ENCODE measurements around the gene MEMO1. TPM values are rescaled to one million over a fixed set of nuclear protein-coding genes. Genes with fewer than 3 reads are reported as not detected.

Gene MEMO1
- polyA plus RNA-seq, 1 experiment, result 64.5 TPM

- Histone ChIP-seq H3K4me3 (ENCODE audit: low read depth, low read length) (no peak overlapping the region), H3K27me3 (ENCODE audit: control insufficient read depth, insufficient read depth, low read length) (no peaks in the 10 kb centered on the region), H3K27ac (ENCODE audit: low read depth, low read length) (no peak overlapping the region), H3K9me3 (ENCODE audit: control insufficient read depth, insufficient read depth, low read length) (no peaks in the 10 kb centered on the region)
- CTCF ChIA-PET, result no interaction called here
- DNase-seq (ENCODE audit: low read depth, low spot score), result no peak
- POLR2A ChIA-PET, result no interaction called here
- TF ChIP-seq, protein P1, sequence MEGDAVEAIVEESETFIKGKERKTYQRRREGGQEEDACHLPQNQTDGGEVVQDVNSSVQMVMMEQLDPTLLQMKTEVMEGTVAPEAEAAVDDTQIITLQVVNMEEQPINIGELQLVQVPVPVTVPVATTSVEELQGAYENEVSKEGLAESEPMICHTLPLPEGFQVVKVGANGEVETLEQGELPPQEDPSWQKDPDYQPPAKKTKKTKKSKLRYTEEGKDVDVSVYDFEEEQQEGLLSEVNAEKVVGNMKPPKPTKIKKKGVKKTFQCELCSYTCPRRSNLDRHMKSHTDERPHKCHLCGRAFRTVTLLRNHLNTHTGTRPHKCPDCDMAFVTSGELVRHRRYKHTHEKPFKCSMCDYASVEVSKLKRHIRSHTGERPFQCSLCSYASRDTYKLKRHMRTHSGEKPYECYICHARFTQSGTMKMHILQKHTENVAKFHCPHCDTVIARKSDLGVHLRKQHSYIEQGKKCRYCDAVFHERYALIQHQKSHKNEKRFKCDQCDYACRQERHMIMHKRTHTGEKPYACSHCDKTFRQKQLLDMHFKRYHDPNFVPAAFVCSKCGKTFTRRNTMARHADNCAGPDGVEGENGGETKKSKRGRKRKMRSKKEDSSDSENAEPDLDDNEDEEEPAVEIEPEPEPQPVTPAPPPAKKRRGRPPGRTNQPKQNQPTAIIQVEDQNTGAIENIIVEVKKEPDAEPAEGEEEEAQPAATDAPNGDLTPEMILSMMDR (IDR thresholded peaks at IDR 0.05; ENCODE audit: low read depth, low read length), result no peak
Measured at GRCh38 chr2:31896293-31896692, 114.5 kb downstream of the MEMO1 start.

- no peak overlapping the region for H3K4me3 ChIP-seq (ENCODE audit: low read depth, low read length)
- TF ChIP-seq, protein P1 (IDR thresholded peaks at IDR 0.05; ENCODE audit: low read depth, low read length), result no peak
- H3K27me3 ChIP-seq (ENCODE audit: control insufficient read depth, insufficient read depth, low read length), result no peaks in the 10 kb centered on the region
- no peak for DNase-seq (ENCODE audit: low read depth, low spot score)
- H3K27ac ChIP-seq (ENCODE audit: low read depth, low read length), result no peak overlapping the region
- CTCF ChIA-PET, result no interaction called here
- no peaks in the 10 kb centered on the region for H3K9me3 ChIP-seq (ENCODE audit: control insufficient read depth, insufficient read depth, low read length)
- POLR2A ChIA-PET, result no interaction called here
Measured at GRCh38 chr2:31894656-31895055, 116.2 kb downstream of the MEMO1 start.

GRCh38 chr2:31893094-31893493, 117.7 kb downstream of the MEMO1 start:
- ChIA-PET CTCF (no interaction called here), POLR2A (interaction anchor here (0.5 kb wide), 1 partner anchor 108 kb away, joined by 8 read pairs; no protein-coding TSS in a partner anchor)
- H3K4me3 ChIP-seq (ENCODE audit: low read depth, low read length), result no peak overlapping the region
- H3K9me3 ChIP-seq (ENCODE audit: control insufficient read depth, insufficient read depth, low read length), result no peaks in the 10 kb centered on the region
- H3K27me3 ChIP-seq (ENCODE audit: control insufficient read depth, insufficient read depth, low read length), result no peaks in the 10 kb centered on the region
- DNase-seq (ENCODE audit: low read depth, low spot score), result no peak
- H3K27ac ChIP-seq (ENCODE audit: low read depth, low read length), result no peak overlapping the region
- TF ChIP-seq, protein P1 (IDR thresholded peaks at IDR 0.05; ENCODE audit: low read depth, low read length), result no peak

GRCh38 chr2:31889044-31889443, 121.8 kb downstream of the MEMO1 start:
- Histone ChIP-seq H3K27ac (ENCODE audit: low read depth, low read length) (no peak overlapping the region), H3K27me3 (ENCODE audit: control insufficient read depth, insufficient read depth, low read length) (no peaks in the 10 kb centered on the region), H3K4me3 (ENCODE audit: low read depth, low read length) (no peak overlapping the region), H3K9me3 (ENCODE audit: control insufficient read depth, insufficient read depth, low read length) (no peaks in the 10 kb centered on the region)
- TF ChIP-seq, protein P1 (IDR thresholded peaks at IDR 0.05; ENCODE audit: low read depth, low read length), result no peak
- ChIA-PET CTCF (no interaction called here), POLR2A (no interaction called here)
- no peak for DNase-seq (ENCODE audit: low read depth, low spot score)

- TF ChIP-seq, protein P1 (IDR thresholded peaks at IDR 0.05; ENCODE audit: low read depth, low read length), result no peak
- no peak overlapping the region for H3K27ac ChIP-seq (ENCODE audit: low read depth, low read length)
- no peak overlapping the region for H3K4me3 ChIP-seq (ENCODE audit: low read depth, low read length)
- H3K9me3 ChIP-seq (ENCODE audit: control insufficient read depth, insufficient read depth, low read length), result no peaks in the 10 kb centered on the region
- DNase-seq (ENCODE audit: low read depth, low spot score), result no peak
- ChIA-PET POLR2A (no interaction called here), CTCF (no interaction called here)
- H3K27me3 ChIP-seq (ENCODE audit: control insufficient read depth, insufficient read depth, low read length), result no peaks in the 10 kb centered on the region
Measured at GRCh38 chr2:31888550-31888949, 122.3 kb downstream of the MEMO1 start.
